ENCODE results near the gene SLC9A9. TPM values are rescaled to one million over a fixed set of nuclear protein-coding genes. Genes with fewer than 3 reads are reported as not detected.

Gene SLC9A9
- polyA plus RNA-seq, 1 of the 3 experiments (the other 2 are of a cell fraction) = 0.05 TPM

- H3K27me3 ChIP-seq (ENCODE audit: insufficient read depth) = 0 out of 2 replicates have a peak, but pooled peaks cover 4% of the 10 kb centered on the region
- H2AFZ ChIP-seq (ENCODE audit: low read depth) = no peak overlapping the region
- H3K4me1 ChIP-seq (ENCODE audit: control insufficient read depth in 1 of 2, insufficient read depth in 2 of 2, low read depth in 1 of 2, low read length in 1 of 2) = no peaks in the 10 kb centered on the region
- H3K4me2 ChIP-seq = no peak overlapping the region
- H3K9ac ChIP-seq = no peak overlapping the region
- no peaks in the 10 kb centered on the region for H4K20me1 ChIP-seq (ENCODE audit: insufficient read depth)
- no peaks in the 10 kb centered on the region for H3F3A ChIP-seq (replicated peaks; ENCODE audit: insufficient read depth)
- CTCF ChIA-PET = no interaction called here
- WGBS (ENCODE audit: low lambda C conversion rate) = 6% methylated on average over 3 of the region's 3 CpGs
- no peaks in the 10 kb centered on the region for H3K9me3 ChIP-seq
- H3K36me3 ChIP-seq (replicated peaks in 1 of 2; ENCODE audit: control insufficient read depth in 1 of 2, insufficient read depth in 2 of 2, low read length in 1 of 2) = no peaks in the 10 kb centered on the region
- POLR2A ChIA-PET = no interaction called here
- no peak for TF ChIP-seq SMC3 (IDR thresholded peaks at IDR 0.05; ENCODE audit: low read depth, low read length)
- TF ChIP-seq RAD21 (IDR thresholded peaks at IDR 0.05; ENCODE audit: low read length) = no peak
- no peak for TF ChIP-seq NRF1 (IDR thresholded peaks at IDR 0.05; ENCODE audit: low read depth, low read length)
- no peak overlapping the region for H3K4me3 ChIP-seq (ENCODE audit: low read depth in 2 of 2, low read length in 1 of 2)
- no peaks in the 10 kb centered on the region for H3K79me2 ChIP-seq (ENCODE audit: insufficient read depth)
- no peak overlapping the region for H3K27ac ChIP-seq (ENCODE audit: low read depth in 2 of 2, low read length in 1 of 2)
- DNase-seq = no peak
- H3K9me2 ChIP-seq = no peaks in the 10 kb centered on the region
Observed at GRCh38 chr3:143881095-143881494, 32.8 kb upstream of the SLC9A9 start.

- ChIA-PET CTCF (no interaction called here), POLR2A (no interaction called here)
- TF ChIP-seq JUND (IDR thresholded peaks at IDR 0.05) (no peak), ZBTB33 (IDR thresholded peaks at IDR 0.05; ENCODE audit: borderline replicate concordance, low read depth) (no peak), FOXM1 (IDR thresholded peaks at IDR 0.05; ENCODE audit: low read depth) (no peak), SMC3 (IDR thresholded peaks at IDR 0.05; ENCODE audit: low read depth, low read length) (no peak), NRF1 (IDR thresholded peaks at IDR 0.05; ENCODE audit: low read depth, low read length) (no peak), EZH2phosphoT487 (IDR thresholded peaks at IDR 0.05; ENCODE audit: borderline replicate concordance, low read depth) (no peak), TEAD4 (IDR thresholded peaks at IDR 0.05; ENCODE audit: borderline replicate concordance, insufficient read depth) (no peak), FOSL2 (IDR thresholded peaks at IDR 0.05; ENCODE audit: borderline replicate concordance, low read depth) (no peak), GATA2 (CRISPR knock-in tag; IDR thresholded peaks at IDR 0.05) (no peak), CTCF (IDR thresholded peaks at IDR 0.05) (no peak), FOXJ3 (CRISPR knock-in tag; IDR thresholded peaks at IDR 0.05) (no peak), PBX3 (IDR thresholded peaks at IDR 0.05) (no peak), REST (IDR thresholded peaks at IDR 0.05; ENCODE audit: low read depth, low read length) (no peak), IRF3 (IDR thresholded peaks at IDR 0.05; ENCODE audit: low read depth, low read length) (no peak), SIN3A (IDR thresholded peaks at IDR 0.05; ENCODE audit: borderline replicate concordance, low read depth, low read length) (no peak), RFX5 (IDR thresholded peaks at IDR 0.05; ENCODE audit: low read length) (no peak)
Observed at GRCh38 chr3:143875546-143875945, 27.3 kb upstream of the SLC9A9 start.

More at GRCh38 chr3:143875546-143875945, 27.3 kb upstream of the SLC9A9 start:
- no peak for DNase-seq
- Histone ChIP-seq H3K36me3 (replicated peaks in 1 of 2; ENCODE audit: control insufficient read depth in 1 of 2, insufficient read depth in 2 of 2, low read length in 1 of 2) (no peaks in the 10 kb centered on the region), H3K9ac (no peak overlapping the region), H2AFZ (ENCODE audit: low read depth) (no peak overlapping the region), H3K4me2 (no peak overlapping the region), H3K9me3 (no peaks in the 10 kb centered on the region), H3K79me2 (ENCODE audit: insufficient read depth) (no peaks in the 10 kb centered on the region), H4K20me1 (ENCODE audit: insufficient read depth) (no peaks in the 10 kb centered on the region), H3K4me1 (ENCODE audit: control insufficient read depth in 1 of 2, insufficient read depth in 2 of 2, low read depth in 1 of 2, low read length in 1 of 2) (no peaks in the 10 kb centered on the region), H3F3A (replicated peaks; ENCODE audit: insufficient read depth) (no peaks in the 10 kb centered on the region), H3K9me2 (no peaks in the 10 kb centered on the region), H3K27ac (ENCODE audit: low read depth in 2 of 2, low read length in 1 of 2) (no peak overlapping the region), H3K4me3 (ENCODE audit: low read depth in 2 of 2, low read length in 1 of 2) (no peak overlapping the region), H3K27me3 (ENCODE audit: insufficient read depth) (no peaks in the 10 kb centered on the region)

Data from SK-N-SH (cell line).